ENCODE measurements around the gene EMC8.

DNA sequence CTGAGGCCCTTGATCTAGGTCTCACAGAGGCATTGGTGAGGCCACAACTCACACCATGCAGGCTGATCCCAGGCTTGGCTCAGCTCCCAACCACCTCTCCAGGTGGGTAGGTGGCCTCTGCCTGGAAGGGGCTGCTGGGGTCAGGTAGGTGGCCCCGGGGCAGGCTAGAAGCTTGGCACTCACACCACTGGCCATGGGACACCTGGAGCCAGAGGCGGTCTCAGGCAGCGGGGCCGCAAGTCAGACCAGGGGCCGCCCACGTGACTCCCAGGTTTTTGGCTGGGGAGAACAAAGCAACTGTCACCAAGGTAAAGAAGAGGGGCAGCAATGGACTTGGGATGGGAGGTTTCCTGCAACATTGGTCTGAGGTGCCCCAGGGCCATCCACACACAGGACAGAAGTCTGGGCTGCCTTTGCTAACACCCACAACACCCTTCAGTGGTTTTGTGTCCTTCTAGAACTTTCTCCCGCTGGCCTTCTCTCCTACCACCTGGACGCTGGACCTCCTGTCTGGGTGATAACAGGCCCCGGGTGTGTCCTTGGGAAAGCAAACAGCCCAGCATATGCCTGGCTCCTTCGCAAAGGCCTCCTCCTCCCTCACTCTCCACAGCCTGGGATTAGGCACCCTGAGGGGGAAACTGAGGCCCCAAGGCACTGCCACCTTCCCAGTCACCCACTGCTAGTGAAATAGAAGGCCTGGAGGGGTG lies 64.9 kb downstream of the EMC8 start:
- TF ChIP-seq, protein P1, sequence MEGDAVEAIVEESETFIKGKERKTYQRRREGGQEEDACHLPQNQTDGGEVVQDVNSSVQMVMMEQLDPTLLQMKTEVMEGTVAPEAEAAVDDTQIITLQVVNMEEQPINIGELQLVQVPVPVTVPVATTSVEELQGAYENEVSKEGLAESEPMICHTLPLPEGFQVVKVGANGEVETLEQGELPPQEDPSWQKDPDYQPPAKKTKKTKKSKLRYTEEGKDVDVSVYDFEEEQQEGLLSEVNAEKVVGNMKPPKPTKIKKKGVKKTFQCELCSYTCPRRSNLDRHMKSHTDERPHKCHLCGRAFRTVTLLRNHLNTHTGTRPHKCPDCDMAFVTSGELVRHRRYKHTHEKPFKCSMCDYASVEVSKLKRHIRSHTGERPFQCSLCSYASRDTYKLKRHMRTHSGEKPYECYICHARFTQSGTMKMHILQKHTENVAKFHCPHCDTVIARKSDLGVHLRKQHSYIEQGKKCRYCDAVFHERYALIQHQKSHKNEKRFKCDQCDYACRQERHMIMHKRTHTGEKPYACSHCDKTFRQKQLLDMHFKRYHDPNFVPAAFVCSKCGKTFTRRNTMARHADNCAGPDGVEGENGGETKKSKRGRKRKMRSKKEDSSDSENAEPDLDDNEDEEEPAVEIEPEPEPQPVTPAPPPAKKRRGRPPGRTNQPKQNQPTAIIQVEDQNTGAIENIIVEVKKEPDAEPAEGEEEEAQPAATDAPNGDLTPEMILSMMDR (IDR thresholded peaks at IDR 0.05): no peak
- TF ChIP-seq EZH2 (IDR thresholded peaks at IDR 0.05; ENCODE audit: borderline replicate concordance, insufficient read depth, low read depth, low read length, poor library complexity, severe bottlenecking): no peak
